Fibroblast of lung (primary cell): Measurements from ENCODE around the gene CTNNA2. TPM values are rescaled to one million over a fixed set of nuclear protein-coding genes. Genes with fewer than 3 reads are reported as not detected.

Experiments used
- DNase-seq, 2 donors: peaks; one replicate each; pipeline versions ENCODE4 v3.0.0 to v3.0.0-alpha.2; 2010; ENCODE audit warnings: low read depth in 2 of 2
- H2AFZ ChIP-seq: 2 replicates; pipeline ENCODE4 v1.5.1; 2012; ENCODE audit warnings: low read length, control low read depth, inconsistent platforms
- H3K27ac ChIP-seq: 2 replicates; pipeline ENCODE4 v1.5.1; 2011; ENCODE audit warnings: low read length, control low read depth; ENCODE audit not compliant: insufficient read depth
- H3K27me3 ChIP-seq: 2 replicates; pipeline ENCODE4 v1.5.1; 2011; ENCODE audit warnings: mild to moderate bottlenecking, low read length; ENCODE audit not compliant: control insufficient read depth, insufficient read depth
- H3K36me3 ChIP-seq: 2 replicates; pipeline ENCODE4 v1.5.1; 2011; ENCODE audit warnings: low read length; ENCODE audit not compliant: control insufficient read depth, insufficient read depth
- H3K4me1 ChIP-seq: 2 replicates; pipeline ENCODE4 v1.5.1; 2011; ENCODE audit warnings: low read length; ENCODE audit not compliant: control insufficient read depth, insufficient read depth; ENCODE audit errors: extremely low read depth
- H3K4me2 ChIP-seq: 2 replicates; pipeline ENCODE4 v1.5.1; 2011; ENCODE audit warnings: low read length, control low read depth; ENCODE audit not compliant: insufficient read depth; ENCODE audit errors: extremely low read depth
- H3K4me3 ChIP-seq, 4 experiments: fragments of 200-600 bp in 1 of 4; sonication (generic) in 1 of 4; replicated peaks in 1 of 4; 2 replicates each; pipeline ENCODE4 v1.5.1; 2011 to 2016; ENCODE audit warnings: low read length in 4 of 4, low read depth in 3 of 4, mild to moderate bottlenecking in 3 of 4, control low read depth in 2 of 4, inconsistent platforms in 1 of 4, mixed read lengths in 1 of 4; ENCODE audit not compliant: insufficient read depth in 1 of 4; ENCODE audit errors: control extremely low read depth in 1 of 4
- H3K79me2 ChIP-seq: 2 replicates; pipeline ENCODE4 v1.5.1; 2012; ENCODE audit warnings: mild to moderate bottlenecking, low read length, inconsistent platforms; ENCODE audit not compliant: control insufficient read depth, insufficient read depth
- H3K9ac ChIP-seq: 2 replicates; pipeline ENCODE4 v1.5.1; 2011; ENCODE audit warnings: mild to moderate bottlenecking, low read length, control low read depth; ENCODE audit not compliant: insufficient read depth
- H3K9me3 ChIP-seq: 2 replicates; pipeline ENCODE4 v1.5.1; 2012; ENCODE audit warnings: low read depth, low read length; ENCODE audit not compliant: control insufficient read depth, insufficient read depth
- H4K20me1 ChIP-seq: 2 replicates; pipeline ENCODE4 v1.5.1; 2011; ENCODE audit warnings: low read length; ENCODE audit not compliant: control insufficient read depth, insufficient read depth; ENCODE audit errors: extremely low read depth
- CTCF ChIP-seq, 2 donors: IDR thresholded peaks in 1 of 2; conservative IDR thresholded peaks in 1 of 2; 1 replicate in 1 of 2; 2 replicates in 1 of 2; pipeline ENCODE4 v1.5.1; 2011 to 2012; ENCODE audit warnings: low read length in 2 of 2, control low read depth in 1 of 2, inconsistent platforms in 1 of 2, low read depth in 1 of 2, mild to moderate bottlenecking in 1 of 2
- EZH2 ChIP-seq: IDR thresholded peaks from 2 replicates; pipeline ENCODE4 v1.5.1; 2012; ENCODE audit warnings: low read length, control low read depth, mild to moderate bottlenecking; ENCODE audit errors: missing control alignments
- polyA plus RNA-seq, 2 donors: library from polyadenylated mRNA; depleted of rRNA in 1 of 2; stranded (reverse) in 1 of 2; unstranded in 1 of 2; fragments of >200 nt; gene quantifications; 2 replicates each; pipeline ENCODE4 v1.2.1, GENCODE V29; 2011 to 2012; ENCODE audit warnings: missing spikeins in 1 of 2
- total RNA-seq: library from RNA; depleted of rRNA; stranded (reverse); fragments of >200 nt; gene quantifications from 2 replicates; pipeline ENCODE4 v1.2.1, GENCODE V29; 2014

Gene CTNNA2
- total and polyA plus RNA-seq, 2 donors (not counting 1 experiment from before 2014, with no cell fraction given) = not detected

- H3K4me1 ChIP-seq = no peaks in the 10 kb centered on the region
- H3K27me3 ChIP-seq = no peaks in the 10 kb centered on the region
- no peak overlapping the region for H3K4me3 ChIP-seq
- H4K20me1 ChIP-seq = no peaks in the 10 kb centered on the region
- H3K79me2 ChIP-seq = no peaks in the 10 kb centered on the region
- TF ChIP-seq CTCF (conservative IDR thresholded peaks at IDR 0.05 in 1 of 2, IDR thresholded peaks at IDR 0.05 in 1 of 2; ENCODE audit: low read depth in 1 of 2, low read length in 2 of 2) (no peak), EZH2 (no peak)
- H3K27ac ChIP-seq = no peak overlapping the region
- DNase-seq = no peak
- no peaks in the 10 kb centered on the region for H3K9me3 ChIP-seq
- H2AFZ ChIP-seq = no peak overlapping the region
- H3K36me3 ChIP-seq = no peaks in the 10 kb centered on the region
- no peak overlapping the region for H3K4me2 ChIP-seq
- H3K9ac ChIP-seq = no peak overlapping the region
These were observed 524.5 kb downstream of the CTNNA2 start for GRCh38 chr2:80037310-80037709.

DNA sequence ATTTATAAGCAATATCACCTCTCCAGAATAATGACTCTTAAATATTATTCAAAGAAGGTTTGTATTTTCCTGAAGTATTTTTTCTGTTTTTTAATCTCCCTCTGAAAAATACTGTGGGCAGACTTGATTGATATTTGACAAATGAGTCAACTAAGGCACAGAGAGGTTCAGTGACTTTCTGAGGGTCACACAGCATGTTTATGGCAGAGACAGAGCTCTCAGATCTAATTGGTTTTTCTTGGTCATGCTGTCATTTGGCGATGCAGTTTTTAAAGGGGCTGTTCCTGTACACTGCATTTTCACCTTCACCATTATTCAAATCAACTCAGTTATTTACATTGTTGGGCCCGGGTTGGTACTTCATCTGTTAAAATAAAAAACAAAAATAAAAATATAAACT, 527.4 kb downstream of the CTNNA2 start:
- Histone ChIP-seq H3K27ac (no peak overlapping the region), H3K36me3 (no peaks in the 10 kb centered on the region), H3K4me1 (no peaks in the 10 kb centered on the region), H3K9ac (no peak overlapping the region), H3K4me3 (no peak overlapping the region), H3K79me2 (no peaks in the 10 kb centered on the region), H3K4me2 (no peak overlapping the region), H4K20me1 (no peaks in the 10 kb centered on the region), H3K27me3 (no peaks in the 10 kb centered on the region), H2AFZ (no peak overlapping the region), H3K9me3 (no peaks in the 10 kb centered on the region)
- TF ChIP-seq CTCF (conservative IDR thresholded peaks at IDR 0.05 in 1 of 2, IDR thresholded peaks at IDR 0.05 in 1 of 2; ENCODE audit: low read depth in 1 of 2, low read length in 2 of 2) = no peak
- no peak for TF ChIP-seq EZH2
- DNase-seq = no peak

DNA sequence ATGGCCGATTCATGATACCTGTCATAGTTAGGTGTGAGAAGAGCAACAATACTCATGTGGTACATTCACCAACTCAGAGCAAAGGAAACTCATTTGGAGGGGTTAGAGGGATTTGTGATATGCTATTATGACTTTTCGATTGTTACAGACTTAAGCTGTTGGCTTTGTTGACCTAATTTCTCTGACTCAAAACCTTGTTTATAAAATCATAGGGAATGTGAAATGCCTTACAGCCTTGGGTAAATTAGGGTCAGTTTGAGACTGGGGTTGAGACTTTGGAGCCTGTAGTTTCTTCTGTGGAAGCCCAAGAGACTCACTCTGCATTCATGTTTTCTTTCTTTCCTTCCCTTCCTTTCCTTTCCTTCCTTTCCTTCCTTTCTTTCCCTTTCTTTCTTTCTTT, 529.8 kb downstream of the CTNNA2 start:
- H3K36me3 ChIP-seq = no peaks in the 10 kb centered on the region
- H3K27me3 ChIP-seq = no peaks in the 10 kb centered on the region
- peak in 1 of 2 donors; percentile 47 for DNase-seq
- H2AFZ ChIP-seq = no peak overlapping the region
- H3K79me2 ChIP-seq = no peaks in the 10 kb centered on the region
- TF ChIP-seq EZH2 (no peak), CTCF (conservative IDR thresholded peaks at IDR 0.05 in 1 of 2, IDR thresholded peaks at IDR 0.05 in 1 of 2; ENCODE audit: low read depth in 1 of 2, low read length in 2 of 2) (no peak)
- H3K27ac ChIP-seq = no peak overlapping the region
- no peaks in the 10 kb centered on the region for H3K4me1 ChIP-seq
- no peak overlapping the region for H3K9ac ChIP-seq
- no peak overlapping the region for H3K4me3 ChIP-seq
- H3K9me3 ChIP-seq = no peaks in the 10 kb centered on the region
- H3K4me2 ChIP-seq = no peak overlapping the region
- no peaks in the 10 kb centered on the region for H4K20me1 ChIP-seq
